Stimulated activated CD4-positive, alpha-beta T cell treated with anti-CD3 and anti-CD28 coated beads, Interleukin-4, amount 100 ng/mL, for 48 hours (primary cell): ENCODE measurements around the gene SLC41A1.
"Not testable (repeated sequence)": the region's sequence is repeated elsewhere in the genome, so short reads cannot be mapped to it uniquely, and the experiment has no call there.

Experiments
- DNase-seq, 2 donors: peaks; one replicate each; pipeline ENCODE4 v3.0.0-alpha.2; 2020; ENCODE audit warnings: low read depth in 2 of 2

Gene SLC41A1

DNA sequence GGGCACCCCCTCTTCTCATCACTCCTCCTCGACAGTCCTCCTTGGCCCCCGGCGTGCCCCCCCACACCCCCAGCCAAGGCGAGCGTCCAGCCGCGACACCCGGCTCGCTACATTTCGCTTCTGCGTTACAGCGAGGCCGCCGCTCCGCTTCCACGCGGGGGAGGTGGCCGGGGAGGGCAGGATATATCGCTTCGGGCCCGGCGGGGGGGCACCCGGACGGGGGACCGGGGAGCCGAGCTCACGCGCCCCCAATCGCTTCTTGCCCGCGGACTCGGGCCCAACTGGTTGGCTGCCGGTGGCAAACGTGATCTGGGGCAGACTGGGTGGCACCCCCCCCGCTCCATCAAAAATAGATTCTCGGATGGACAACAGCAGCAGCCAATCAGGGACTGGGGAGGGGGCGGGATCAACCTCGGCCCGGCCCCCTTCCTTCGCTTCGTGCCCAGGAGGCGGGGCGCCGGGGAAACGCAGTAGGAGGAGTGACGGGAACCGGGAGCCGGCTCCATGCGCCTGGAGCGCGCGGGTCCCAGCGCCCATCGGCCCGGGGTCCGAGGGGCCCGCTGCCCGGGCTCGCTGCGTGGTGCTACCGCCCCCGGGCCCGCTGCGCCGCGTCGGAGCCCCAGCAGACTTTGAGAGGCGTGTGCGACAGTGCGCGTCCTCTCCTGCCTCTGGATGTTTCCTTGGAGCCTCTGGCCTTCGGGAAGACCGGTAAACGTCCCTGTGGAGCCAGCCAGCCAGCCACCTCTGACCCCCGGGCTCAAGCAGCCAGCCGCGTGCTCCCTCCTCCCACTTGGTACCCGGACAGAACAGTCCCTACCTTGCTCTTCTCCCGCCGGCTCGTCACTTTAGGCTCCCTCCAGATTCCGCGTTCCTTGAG, at the start of gene SLC41A1:
TSS of gene SLC41A1 (minus strand) at position 321 of the 877 bp plus-strand sequence. CDS start 2,757 bp downstream, outside the sequence.
- peak; percentile 83 to 86 for DNase-seq

DNA sequence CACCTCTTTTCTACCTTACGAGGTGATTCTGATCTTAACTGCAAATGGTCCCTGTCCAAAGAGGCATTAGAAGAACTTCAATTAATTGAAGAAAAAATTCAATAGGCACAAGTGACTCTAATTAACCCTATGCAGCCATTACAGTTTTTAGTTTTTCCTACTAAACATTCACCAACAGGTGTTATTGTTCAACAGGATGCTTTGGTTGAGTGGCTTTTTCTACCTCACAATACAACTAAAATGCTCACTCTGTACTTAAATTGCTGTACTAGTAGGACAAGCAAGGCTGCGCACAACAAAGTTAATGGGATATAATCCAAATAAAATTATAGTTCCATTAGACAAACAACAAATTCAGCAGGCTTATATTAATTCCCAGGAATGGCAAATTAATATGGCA, 48.5 kb upstream of the SLC41A1 start:
- DNase-seq = no peak

DNA sequence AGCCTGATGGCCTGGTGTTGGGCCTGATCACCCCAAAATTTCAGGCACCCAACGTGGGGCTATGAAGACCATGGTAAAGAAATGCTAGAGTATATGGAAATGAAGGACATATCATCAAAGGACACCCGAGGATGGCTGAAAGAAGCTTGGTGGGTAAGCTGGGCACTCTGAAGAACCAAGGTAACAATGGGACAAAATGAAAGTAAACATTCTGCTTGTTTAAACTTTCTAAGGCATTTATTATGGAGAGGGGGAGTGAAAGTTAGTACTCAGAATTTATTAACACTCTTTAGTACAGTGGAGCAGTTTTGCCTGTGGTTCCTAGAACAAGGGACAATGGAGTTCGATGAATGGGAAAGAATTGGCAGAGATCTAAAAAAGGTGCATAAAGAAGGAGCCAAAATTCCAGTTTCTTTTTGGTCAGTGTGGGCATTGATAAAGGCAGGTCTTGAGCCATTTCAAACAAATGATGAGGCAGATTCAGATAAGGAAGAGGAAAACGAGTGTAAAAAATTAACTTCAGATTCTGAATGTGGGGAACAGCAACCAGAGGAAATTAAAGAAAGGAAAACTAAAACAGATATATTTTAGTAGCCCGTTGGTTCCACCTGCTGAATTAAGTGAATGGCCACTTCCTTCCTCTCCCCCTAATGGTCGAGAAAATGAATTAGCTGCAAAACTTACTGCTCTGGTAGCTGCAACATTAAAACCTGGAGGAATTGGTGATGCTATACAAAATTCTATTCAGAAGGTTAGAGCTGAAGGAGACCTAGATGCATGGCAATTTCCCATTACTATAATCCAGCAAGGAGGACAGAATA, 45.4 kb upstream of the SLC41A1 start:
- DNase-seq = no peak

DNA sequence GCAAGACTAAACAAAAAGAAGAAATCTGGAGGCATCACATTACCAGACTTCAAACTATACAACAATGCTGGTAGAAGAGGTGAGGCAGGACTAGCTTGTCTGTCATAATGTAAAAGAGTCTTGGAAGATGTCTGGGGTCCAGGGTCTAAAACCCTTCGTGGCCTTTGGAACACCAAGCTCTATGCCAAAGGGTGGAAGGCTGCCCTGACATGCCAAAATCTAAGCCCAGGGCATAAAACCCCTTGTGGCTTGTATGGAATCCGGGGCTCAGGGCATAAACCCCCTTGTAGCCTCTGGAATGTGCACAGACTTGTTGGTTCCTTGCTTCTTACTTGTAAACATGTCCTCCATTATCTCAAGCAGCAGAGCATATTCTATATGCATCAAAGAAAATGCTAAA, 44.5 kb upstream of the SLC41A1 start:
- DNase-seq = not testable (repeated sequence)

DNA sequence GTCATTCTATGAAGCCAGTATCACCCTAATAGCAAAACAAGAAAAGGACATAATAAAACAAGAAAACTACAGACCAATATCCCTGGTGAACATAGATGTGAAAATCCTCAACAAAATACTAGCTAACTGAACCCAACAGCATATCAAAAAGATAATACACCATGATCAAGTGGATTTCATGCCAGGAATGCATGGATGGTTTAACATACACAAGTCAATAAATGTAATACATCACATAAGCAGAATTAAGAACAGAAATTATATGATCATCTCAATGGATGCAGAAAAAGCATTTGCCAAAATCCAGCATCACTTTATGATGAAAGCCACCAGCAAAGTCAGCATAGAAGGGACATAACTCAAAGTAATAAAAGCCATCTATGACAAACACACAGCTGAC, 43.4 kb upstream of the SLC41A1 start:
- DNase-seq = no peak

DNA sequence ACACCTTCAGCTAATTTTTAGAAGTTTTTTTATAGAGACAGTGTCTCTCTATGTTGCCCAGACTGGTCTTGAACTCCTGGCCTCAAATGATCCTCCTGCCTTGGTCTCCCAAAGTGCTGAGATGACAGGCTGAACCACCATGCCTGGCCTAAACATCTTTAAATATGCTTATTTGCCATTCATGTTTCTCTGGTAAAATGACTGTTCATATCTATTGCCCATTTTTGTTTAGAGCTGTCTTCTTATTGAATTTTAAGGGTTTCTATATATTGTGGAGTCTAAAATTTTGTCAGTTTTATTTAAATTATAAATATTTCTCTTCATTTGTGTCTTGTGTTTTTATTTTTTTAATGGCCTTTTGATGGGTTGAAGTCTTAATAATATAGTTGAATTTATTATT, 40.0 kb upstream of the SLC41A1 start:
- no peak for DNase-seq

DNA sequence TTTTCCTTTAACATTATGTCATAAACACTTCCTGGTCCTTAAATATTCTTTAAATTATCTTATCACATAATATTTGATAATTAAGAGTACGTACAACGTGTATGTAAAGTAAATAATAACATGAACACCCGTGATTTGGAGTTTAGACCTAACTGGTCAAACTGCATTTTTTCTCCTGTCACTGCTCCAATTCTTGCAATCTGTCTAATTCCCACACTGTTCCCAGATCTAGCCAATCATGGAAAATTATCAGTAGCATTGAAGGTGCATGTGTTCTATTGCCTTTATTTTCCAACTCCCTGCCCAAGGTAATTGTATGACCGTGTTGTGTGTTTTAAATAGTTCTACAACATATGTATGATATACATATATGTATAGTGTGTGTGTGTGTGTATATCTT, 39.0 kb upstream of the SLC41A1 start:
- no peak for DNase-seq

DNA sequence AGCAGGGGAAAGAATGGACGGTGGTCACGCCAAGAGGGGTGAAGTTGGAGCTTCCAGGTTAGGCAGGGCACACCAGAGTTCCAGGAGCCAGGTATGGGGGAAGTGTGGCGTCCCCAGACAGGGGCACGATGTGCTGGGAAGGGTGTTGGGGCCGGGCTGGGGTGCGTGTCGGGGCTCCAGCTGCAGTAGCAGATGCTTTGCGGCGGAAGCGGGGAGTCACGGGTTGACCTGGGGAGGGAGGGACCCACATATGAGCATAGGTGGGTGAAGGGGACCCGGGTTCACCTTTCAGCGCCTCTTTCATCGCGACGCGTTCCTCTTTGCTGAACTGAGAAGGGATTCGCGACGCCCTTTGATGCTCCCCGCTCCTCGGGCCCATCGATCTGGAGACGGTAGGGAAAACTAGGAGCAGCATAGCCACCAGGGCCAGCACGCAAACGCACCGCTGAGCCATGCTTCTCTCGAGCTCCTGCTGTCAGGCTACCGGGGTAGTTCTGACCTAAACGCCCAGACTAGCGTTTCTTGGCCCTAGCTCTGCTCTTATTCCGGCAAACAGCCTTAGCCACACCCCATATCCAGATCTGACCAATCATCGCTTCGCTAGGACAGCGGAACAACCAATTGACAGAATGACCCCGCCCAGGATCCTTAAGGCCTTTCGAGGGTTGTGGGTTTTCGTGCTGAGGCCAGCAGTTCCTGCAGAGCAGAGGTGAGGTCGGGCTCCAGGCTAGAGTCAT, 36.8 kb upstream of the SLC41A1 start, which contains the start of gene PM20D1:
TSS of gene PM20D1 (minus strand) at position 514 of the 737 bp plus-strand sequence. CDS start at position 454, 60 bp downstream.
- DNase-seq = peak; percentile 49 to 67

DNA sequence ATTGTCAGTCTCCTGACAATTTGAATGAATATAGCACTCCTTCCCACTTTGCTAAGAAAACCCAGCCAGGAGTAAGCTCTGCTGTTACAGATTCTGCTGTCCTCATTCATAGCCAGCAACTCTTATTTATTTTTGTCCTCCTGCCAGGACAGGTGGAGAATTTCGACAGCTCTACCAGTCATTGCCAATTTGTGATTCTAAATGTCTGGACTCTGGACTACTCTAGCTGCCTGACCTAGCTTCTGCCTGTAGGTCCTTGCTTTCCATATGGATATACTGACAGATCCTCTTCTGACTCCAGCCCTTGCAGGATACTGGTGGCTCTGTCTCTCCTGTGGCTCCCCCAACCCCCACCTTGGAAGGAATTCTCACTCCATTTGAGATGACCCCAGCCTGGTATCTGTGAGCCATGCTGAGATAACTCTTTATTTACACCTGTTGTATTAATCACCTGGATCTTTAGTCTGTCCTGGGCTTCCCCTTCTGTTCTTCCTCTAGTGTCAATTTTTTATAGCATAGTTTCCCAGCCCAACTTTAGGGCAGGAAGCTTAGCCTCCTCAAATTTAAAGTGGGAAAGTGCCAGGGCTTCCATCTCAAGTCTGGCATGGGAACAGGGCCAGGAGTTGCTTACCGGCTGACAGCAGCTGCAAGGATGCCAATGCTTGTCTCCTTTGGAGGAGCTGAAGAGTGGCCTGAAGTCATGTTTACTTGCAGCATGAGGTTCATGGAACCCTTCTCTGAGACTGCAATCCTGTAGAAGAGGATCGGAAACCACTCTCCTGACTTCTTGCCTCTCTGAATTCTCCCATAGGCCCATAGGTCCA, 30.2 kb upstream of the SLC41A1 start:
- DNase-seq = no peak

DNA sequence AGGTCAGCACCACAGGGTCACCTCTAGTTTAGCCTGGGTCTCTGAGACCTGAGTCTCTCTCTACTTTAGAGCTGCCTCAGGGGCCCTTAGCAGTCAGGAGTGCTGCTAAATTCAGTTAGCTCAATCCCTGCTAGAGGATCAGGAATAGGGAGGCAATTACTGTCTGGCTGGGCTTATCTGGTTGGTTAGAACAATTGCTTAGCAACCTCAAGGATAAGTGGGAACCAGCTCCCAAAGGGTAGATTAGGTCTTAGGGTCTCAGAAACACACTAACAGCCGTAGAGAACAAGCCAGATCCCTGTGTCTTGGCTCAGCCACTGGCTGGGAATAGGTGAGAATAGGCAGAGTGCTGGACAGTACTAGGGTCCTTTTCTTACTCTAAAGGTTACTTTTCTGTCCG, 29.2 kb upstream of the SLC41A1 start:
- DNase-seq = no peak

DNA sequence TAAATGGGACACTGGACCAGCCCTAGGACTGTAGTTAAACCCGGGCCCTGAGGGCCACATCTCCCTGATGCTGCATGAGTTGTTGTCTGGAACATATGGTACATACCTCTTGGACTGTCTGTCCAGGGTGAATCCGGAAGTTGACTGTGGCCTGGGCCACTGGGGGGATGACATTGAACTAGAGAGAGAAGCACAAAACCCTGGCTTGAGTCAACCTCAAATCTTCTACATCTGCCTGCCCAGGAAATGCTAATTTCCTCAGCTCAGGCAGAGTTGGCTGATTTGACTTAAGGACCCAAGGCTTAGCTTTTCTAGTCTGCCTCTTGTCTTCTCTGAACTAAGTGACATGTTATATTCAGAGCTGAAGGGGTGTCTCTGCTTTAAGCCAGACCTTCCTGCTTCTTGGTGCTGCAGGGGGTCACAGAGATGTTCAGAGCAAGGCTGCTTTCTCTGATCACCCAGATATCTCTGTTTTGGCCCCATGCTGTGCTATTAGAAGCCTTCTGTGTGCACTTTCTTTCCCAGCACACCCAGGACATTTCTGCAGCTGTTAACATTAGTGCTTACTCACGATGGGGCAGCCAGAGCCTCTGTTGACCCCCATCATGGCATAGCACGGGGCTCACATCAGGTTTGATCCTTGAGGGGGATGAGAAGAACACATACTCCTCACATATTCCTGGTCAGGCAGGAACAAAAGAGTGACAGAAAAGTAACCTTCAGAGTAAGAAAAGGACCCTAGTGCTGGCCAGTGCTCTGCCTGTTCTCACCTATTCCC, 27.3 kb upstream of the SLC41A1 start:
- no peak for DNase-seq

DNA sequence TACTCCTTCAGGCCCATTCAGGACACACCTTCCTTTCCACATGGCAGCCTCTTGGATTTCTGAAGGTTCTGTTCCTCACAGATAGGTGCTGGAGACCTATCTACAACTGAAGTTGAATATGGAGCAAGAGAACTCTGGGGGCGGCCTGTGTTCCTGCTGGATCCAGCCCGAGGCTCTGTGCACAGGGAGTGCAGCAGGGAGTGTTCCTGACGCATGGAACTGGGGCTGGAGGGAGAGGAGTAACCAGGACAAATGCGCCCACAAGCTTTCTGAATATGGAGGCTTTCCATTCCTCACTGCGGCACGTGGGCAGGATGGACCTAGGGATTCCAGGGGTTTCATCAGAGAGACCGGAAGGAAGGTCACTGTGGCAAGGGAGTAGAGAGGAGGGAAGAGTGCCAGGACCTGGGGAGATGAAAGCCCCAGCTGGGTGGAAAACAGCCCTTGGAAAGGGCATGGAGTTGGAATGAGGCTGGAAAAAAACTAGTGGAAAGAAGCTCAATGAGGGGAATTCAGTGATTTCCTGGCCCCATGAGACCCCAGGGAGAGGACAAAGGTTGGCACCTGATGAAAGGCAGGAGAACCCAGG, 24.5 kb upstream of the SLC41A1 start:
- DNase-seq = no peak

DNA sequence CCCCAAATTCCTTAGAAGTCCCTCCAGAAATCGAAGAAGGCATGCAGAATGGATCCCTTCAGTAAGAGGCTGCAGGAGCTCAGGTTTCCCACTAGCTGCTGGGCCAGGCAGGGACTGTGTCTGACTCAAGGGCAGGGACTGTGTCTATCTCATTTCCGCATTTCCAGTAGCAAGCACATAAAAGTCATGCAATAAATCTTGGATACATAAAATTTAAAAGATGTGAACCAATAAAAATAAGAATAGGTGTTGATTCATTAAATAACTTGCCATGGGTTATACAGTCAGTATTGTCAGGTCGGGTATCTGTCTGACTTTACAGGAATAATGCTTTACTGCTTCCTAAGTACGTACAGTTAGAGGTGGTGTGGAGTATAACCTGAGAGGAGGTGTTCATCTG, 21.8 kb upstream of the SLC41A1 start:
- no peak for DNase-seq

DNA sequence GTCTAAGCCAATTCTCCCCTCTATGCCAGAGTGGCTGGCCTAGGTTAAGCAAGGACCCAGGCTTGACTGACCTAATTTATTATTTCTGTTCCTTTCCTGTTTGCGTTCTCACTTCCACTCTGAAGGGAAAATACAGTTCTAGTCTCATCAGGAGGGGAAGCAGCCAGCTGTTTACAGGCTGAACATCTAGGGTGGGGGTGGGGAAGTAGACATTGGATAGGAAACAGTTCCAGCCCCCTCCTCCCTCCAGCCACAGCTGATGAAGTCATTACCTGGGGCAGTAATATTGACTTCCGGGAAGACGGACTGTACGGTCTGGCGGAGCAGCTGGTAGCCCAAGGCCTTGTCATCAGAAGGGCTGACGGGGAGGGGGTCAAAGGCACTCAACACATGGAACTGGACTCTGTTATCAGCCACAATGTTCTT, 19.3 kb upstream of the SLC41A1 start:
- no peak for DNase-seq

DNA sequence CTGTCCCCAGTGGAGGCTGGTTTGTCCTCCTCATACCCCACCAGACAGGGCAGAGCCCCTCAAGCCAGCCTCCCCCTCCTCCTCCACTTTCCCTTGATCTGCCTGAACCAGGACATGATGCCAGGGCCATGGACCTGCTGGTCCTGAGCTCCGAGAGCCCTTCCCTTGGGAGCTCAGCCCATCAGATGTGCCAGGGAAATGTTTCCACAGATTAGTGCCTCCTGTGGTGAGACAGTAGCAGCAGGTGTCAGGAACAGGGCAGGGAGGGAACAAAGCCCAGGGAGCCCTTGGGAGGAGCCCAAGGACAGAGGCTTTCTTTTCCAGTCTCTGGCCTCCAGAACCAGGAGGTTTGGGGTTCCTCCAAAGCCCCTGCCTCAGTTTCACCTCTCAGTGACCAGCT, 14.6 kb upstream of the SLC41A1 start:
- DNase-seq = no peak

DNA sequence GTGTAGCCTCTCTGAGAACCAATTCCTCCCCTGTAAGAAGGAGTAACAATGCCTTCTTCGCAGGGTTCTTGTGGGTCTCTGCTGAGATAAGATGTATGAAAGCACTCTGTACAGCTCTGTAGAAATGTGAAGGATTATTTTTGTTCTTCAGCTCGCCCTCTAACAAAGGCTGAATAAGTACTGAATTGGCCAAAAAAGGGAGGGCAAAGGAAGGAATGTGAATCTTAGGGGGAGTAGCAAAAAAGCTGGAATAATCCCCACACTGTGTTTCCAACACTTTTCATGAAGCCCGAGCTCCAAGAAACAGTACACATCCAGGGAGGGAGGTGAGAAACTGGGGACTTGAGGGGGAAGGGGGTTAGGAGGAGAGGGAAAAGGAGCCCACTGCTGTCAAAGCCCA, 14.0 kb upstream of the SLC41A1 start:
- DNase-seq = no peak

DNA sequence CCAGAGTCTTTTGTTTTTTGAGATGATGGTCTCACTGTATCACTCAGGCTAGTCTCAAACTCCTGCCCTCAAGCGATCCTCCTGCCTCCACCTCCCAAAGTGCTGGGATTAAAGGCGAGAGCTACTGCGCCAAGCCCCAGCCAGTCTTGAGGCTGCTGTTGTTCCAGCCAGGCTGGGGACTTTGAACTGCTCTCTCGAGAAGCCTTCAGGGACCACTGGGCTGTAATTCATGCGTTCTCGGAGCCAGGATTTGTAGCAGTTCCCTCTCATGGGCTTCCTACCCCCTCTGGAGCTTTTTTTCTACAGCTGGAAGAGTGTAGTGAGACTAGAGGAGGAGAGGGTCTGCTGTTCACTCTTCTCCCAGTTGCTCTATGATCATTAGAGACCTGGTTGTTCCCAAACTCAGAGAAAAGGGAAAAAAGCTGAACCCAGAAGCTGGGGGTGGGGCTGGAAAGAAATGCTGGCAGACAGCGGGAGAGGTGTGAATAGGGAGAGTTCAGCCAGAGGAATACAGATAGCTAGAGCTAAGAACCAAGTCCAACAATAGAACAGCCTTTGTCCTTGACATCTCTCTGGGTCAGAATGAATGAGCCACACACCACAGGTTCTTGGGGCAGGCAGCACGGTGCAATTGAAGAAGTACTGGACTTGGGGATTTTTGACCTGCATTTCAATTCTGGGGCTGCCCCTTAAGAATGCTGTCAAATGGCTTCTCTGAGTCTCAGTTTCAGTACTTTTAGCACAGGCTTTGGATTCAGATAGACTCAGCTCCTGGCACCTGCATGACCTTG, 13.2 kb upstream of the SLC41A1 start:
- no peak for DNase-seq

DNA sequence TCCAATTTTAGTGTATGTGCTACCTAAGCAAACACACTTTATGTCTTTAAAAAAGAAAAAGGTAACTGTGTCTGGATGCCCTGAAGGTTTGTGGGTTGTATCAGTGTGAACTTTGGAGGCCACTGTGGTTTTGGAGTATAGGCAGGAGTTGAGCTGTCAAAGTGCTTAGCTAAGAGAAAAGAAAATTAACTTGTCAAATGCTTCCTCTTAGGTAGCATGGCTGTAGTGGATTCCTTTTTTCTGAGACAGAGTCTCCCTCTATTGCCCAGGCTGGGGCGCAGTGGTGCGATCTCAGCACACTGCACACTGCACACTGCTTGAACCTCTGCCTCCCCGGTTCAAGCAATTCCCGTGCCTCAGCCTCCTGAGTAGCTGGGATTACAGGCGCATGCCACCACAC, 11.2 kb upstream of the SLC41A1 start:
- no peak for DNase-seq

DNA sequence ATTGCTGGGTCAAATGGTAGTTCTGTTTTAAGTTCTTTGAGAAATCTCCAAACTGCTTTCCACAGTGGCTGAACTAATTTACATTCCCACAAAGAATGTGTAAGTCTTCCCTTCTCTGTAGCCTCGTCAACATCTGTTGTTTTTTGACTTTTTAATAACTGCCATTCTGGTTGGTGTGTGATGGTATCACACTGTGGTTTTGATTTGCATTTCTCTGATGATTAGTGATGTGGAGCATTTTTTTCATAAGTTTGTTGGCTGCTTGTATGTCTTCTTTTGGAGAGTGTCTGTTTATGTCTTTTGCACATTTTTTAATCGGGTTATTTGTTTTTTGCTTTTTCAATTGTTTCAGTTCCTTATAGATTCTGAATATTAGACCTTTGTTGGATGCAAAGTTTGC, 10.3 kb upstream of the SLC41A1 start:
- not testable (repeated sequence) for DNase-seq
